Osteoblast (primary cell): ENCODE data around the gene CPSF4L. TPM values are rescaled to one million over a fixed set of nuclear protein-coding genes. Genes with fewer than 3 reads are reported as not detected.
"Not testable (repeated sequence)": the region's sequence is repeated elsewhere in the genome, so short reads cannot be mapped to it uniquely, and the experiment has no call there.

Experiments
- DNase-seq: peaks from one replicate; pipeline ENCODE4 v3.0.0; 2011; ENCODE audit warnings: low spot score, mixed read lengths; ENCODE audit not compliant: insufficient read length; ENCODE audit errors: missing footprints
- H2AFZ ChIP-seq: 2 replicates; pipeline ENCODE4 v1.6.0; 2011; ENCODE audit warnings: mild to moderate bottlenecking, low read length
- H3K27ac ChIP-seq: 2 replicates; pipeline ENCODE4 v1.5.1; 2011; ENCODE audit warnings: mild to moderate bottlenecking, low read depth, low read length, moderate library complexity
- H3K27me3 ChIP-seq: 2 replicates; pipeline ENCODE4 v1.6.0; 2012; ENCODE audit warnings: mild to moderate bottlenecking, control low read depth, inconsistent platforms, low read length, moderate library complexity; ENCODE audit not compliant: insufficient read depth
- H3K36me3 ChIP-seq: 2 replicates; pipeline ENCODE4 v1.5.1; 2011; ENCODE audit warnings: mild to moderate bottlenecking, low read length, control low read depth, moderate library complexity; ENCODE audit not compliant: insufficient read depth
- H3K4me1 ChIP-seq: 2 replicates; pipeline ENCODE4 v1.5.1; 2011; ENCODE audit warnings: mild to moderate bottlenecking, low read length, control low read depth, moderate library complexity; ENCODE audit not compliant: insufficient read depth
- H3K4me2 ChIP-seq: 2 replicates; pipeline ENCODE4 v1.6.0; 2011; ENCODE audit warnings: mild to moderate bottlenecking, low read length; ENCODE audit not compliant: insufficient read depth
- H3K4me3 ChIP-seq: fragments of 200-600 bp; sonication (generic); 3 replicates; pipeline ENCODE4 v1.5.1; 2012; ENCODE audit warnings: mild to moderate bottlenecking, low read length, inconsistent platforms; ENCODE audit not compliant: insufficient read depth
- H3K79me2 ChIP-seq: 2 replicates; pipeline ENCODE4 v1.6.0; 2012; ENCODE audit warnings: mild to moderate bottlenecking, low read length, control low read depth, inconsistent platforms; ENCODE audit not compliant: insufficient read depth
- H3K9me3 ChIP-seq: 2 replicates; pipeline ENCODE4 v1.5.1; 2011; ENCODE audit warnings: low read depth, low read length, control low read depth
- H4K20me1 ChIP-seq: 2 replicates; pipeline ENCODE4 v1.6.0; 2012; ENCODE audit warnings: mild to moderate bottlenecking, low read length, control low read depth; ENCODE audit not compliant: insufficient read depth
- CTCF ChIP-seq: IDR thresholded peaks from 2 replicates; pipeline ENCODE4 v1.5.1; 2011; ENCODE audit warnings: mild to moderate bottlenecking, low read depth, low read length, moderate library complexity; ENCODE audit errors: extremely low read depth
- total RNA-seq: library from RNA; depleted of rRNA; stranded (reverse); fragments of >200 nt; gene quantifications from 2 replicates; pipeline ENCODE4 v1.2.3, GENCODE V29; 2012

The CPSF4L gene
- total RNA-seq = not detected in 2 replicates

GRCh38 chr17:73261617-73261951, at the start of gene CPSF4L:
TSS of gene CPSF4L (minus strand) at chr17:73261880. CDS start at chr17:73261818, 62 bp downstream.
- H3K27ac ChIP-seq = no peak within 1 kb of the TSS
- H2AFZ ChIP-seq = no peak within 1 kb of the TSS
- no peaks in the 10 kb centered on the region for H3K79me2 ChIP-seq
- H3K4me1 ChIP-seq = no peaks in the 10 kb centered on the region
- no peak within 1 kb of the TSS for H3K4me2 ChIP-seq
- no peak for DNase-seq
- no peaks in the 10 kb centered on the region for H3K27me3 ChIP-seq
- no peak for TF ChIP-seq CTCF
- no peaks in the 10 kb centered on the region for H3K36me3 ChIP-seq
- H3K4me3 ChIP-seq = no peak within 1 kb of the TSS
- no peaks in the 10 kb centered on the region for H3K9me3 ChIP-seq
- no peaks in the 10 kb centered on the region for H4K20me1 ChIP-seq

- Histone ChIP-seq H3K4me1 (peaks cover 39% of the 10 kb centered on the region), H3K4me3 (peak overlapping the region; percentile 99), H3K79me2 (peaks cover 40% of the 10 kb centered on the region), H3K36me3 (no peaks in the 10 kb centered on the region), H3K27ac (peak overlapping the region; percentile 78), H4K20me1 (peaks cover 6% of the 10 kb centered on the region), H3K4me2 (peak overlapping the region; percentile 87), H3K9me3 (no peaks in the 10 kb centered on the region), H3K27me3 (no peaks in the 10 kb centered on the region), H2AFZ (peak overlapping the region; percentile 95)
- no peak for TF ChIP-seq CTCF
- peak; percentile 78 for DNase-seq
Observed at GRCh38 chr17:73311428-73311780, 49.7 kb upstream of the CPSF4L start.

- DNase-seq = no peak
- Histone ChIP-seq H3K79me2 (peaks cover 53% of the 10 kb centered on the region), H2AFZ (peak overlapping the region; percentile 77), H3K9me3 (no peaks in the 10 kb centered on the region), H3K4me2 (peak overlapping the region; percentile 87), H3K4me1 (peaks cover 53% of the 10 kb centered on the region), H3K4me3 (peak overlapping the region; percentile 99), H3K36me3 (no peaks in the 10 kb centered on the region), H4K20me1 (peaks cover 6% of the 10 kb centered on the region), H3K27me3 (no peaks in the 10 kb centered on the region), H3K27ac (peak overlapping the region; percentile 84)
- TF ChIP-seq CTCF = no peak
Observed at GRCh38 chr17:73309727-73310596, 48.3 kb upstream of the CPSF4L start.

GRCh38 chr17:73308959-73309358, 47.3 kb upstream of the CPSF4L start:
- H3K4me3 ChIP-seq, H3K27me3 ChIP-seq, H3K36me3 ChIP-seq, DNase-seq, H4K20me1 ChIP-seq, H3K27ac ChIP-seq, H3K9me3 ChIP-seq, H2AFZ ChIP-seq: not testable (repeated sequence)
- Histone ChIP-seq H3K79me2 (peaks cover 57% of the 10 kb centered on the region), H3K4me2 (peak overlapping the region; percentile 87), H3K4me1 (peaks cover 63% of the 10 kb centered on the region)
